ENCODE results near the gene SLC27A5.
"Not testable (repeated sequence)": the region's sequence is repeated elsewhere in the genome, so short reads cannot be mapped to it uniquely, and the experiment has no call there.

DNA sequence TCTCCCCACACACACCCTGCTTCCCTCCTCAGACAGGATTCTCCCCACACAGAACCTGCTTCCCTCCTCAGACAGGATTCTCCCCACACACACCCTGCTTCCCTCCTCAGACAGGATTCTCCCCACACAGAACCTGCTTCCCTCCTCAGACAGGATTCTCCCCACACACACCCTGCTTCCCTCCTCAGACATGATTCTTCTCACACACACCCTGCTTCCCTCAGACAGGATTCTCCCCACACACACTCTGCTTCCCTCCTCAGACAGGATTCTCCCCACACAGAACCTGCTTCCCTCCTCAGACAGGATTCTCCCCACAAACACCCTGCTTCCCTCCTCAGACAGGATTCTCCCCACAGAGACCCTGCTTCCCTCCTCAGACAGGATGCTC is 27.4 kb upstream of the SLC27A5 start:
- TF ChIP-seq, protein P1, sequence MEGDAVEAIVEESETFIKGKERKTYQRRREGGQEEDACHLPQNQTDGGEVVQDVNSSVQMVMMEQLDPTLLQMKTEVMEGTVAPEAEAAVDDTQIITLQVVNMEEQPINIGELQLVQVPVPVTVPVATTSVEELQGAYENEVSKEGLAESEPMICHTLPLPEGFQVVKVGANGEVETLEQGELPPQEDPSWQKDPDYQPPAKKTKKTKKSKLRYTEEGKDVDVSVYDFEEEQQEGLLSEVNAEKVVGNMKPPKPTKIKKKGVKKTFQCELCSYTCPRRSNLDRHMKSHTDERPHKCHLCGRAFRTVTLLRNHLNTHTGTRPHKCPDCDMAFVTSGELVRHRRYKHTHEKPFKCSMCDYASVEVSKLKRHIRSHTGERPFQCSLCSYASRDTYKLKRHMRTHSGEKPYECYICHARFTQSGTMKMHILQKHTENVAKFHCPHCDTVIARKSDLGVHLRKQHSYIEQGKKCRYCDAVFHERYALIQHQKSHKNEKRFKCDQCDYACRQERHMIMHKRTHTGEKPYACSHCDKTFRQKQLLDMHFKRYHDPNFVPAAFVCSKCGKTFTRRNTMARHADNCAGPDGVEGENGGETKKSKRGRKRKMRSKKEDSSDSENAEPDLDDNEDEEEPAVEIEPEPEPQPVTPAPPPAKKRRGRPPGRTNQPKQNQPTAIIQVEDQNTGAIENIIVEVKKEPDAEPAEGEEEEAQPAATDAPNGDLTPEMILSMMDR (IDR thresholded peaks at IDR 0.05) = not testable (repeated sequence)
- not testable (repeated sequence) for TF ChIP-seq POLR2A (IDR thresholded peaks at IDR 0.05)

Measured in vagina (tissue), 2 donors.